ENCODE measurements around the gene OTOA.

DNA sequence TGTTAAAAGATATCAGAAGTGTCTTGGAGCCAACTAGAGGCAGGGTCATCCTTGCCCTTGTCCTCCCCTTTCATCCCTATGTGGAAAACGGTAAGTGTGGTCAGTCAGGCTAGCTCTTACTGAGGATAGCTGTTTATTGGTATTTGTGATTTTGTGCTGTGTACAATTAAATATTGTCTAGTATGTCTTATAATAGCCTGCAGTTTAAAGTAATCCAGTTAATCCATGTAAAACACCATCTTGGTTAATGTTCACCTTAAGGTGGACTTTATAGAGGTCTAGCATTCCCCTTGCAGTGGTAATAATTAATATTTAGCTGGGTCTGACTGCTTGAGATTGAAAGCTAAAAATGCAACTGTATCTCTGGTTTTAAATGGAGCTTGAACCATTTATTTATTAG lies 38.7 kb upstream of the OTOA start:
- no peak for TF ChIP-seq POLR2A (IDR thresholded peaks at IDR 0.05)
- TF ChIP-seq, protein P1, sequence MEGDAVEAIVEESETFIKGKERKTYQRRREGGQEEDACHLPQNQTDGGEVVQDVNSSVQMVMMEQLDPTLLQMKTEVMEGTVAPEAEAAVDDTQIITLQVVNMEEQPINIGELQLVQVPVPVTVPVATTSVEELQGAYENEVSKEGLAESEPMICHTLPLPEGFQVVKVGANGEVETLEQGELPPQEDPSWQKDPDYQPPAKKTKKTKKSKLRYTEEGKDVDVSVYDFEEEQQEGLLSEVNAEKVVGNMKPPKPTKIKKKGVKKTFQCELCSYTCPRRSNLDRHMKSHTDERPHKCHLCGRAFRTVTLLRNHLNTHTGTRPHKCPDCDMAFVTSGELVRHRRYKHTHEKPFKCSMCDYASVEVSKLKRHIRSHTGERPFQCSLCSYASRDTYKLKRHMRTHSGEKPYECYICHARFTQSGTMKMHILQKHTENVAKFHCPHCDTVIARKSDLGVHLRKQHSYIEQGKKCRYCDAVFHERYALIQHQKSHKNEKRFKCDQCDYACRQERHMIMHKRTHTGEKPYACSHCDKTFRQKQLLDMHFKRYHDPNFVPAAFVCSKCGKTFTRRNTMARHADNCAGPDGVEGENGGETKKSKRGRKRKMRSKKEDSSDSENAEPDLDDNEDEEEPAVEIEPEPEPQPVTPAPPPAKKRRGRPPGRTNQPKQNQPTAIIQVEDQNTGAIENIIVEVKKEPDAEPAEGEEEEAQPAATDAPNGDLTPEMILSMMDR (IDR thresholded peaks at IDR 0.05) = no peak
- TF ChIP-seq EP300 (IDR thresholded peaks at IDR 0.05) = no peak

Measured in stomach (tissue), 4 donors.